PC-3 (cell line): ENCODE results near the gene DIP2C. TPM values are rescaled to one million over a fixed set of nuclear protein-coding genes. Genes with fewer than 3 reads are reported as not detected.

Experiments used
- ATAC-seq: fragments of 200-7000 bp; cut with Tn5 transposase; 2 replicates; pipeline ENCODE4 v1.9.1; 2020; ENCODE audit warnings: mild to moderate bottlenecking, moderate library complexity
- BruUV-seq: library from RNA; stranded (reverse); fragments of 400-500 nt; replicated peaks from 2 replicates; lab custom pipeline; 2021; lab: Mats Ljungman, UMichigan
- CTCF ChIA-PET: fragments of 300-600 bp; sonication (Branson Sonifier 250); formaldehyde crosslinking; loops from one replicate; lab custom pipeline; 2022; ENCODE audit warnings: antibody characterized with exemption; lab: Charles Lee
- POLR2A ChIA-PET: fragments of 300-600 bp; sonication (Branson Sonifier 250); formaldehyde crosslinking; loops from one replicate; lab custom pipeline; 2022; ENCODE audit warnings: antibody characterized with exemption; ENCODE audit not compliant: unreplicated experiment; lab: Charles Lee
- DNase-seq: peaks from one replicate; pipeline ENCODE4 v3.0.0-alpha.2; 2015
- H2AFZ ChIP-seq: fragments of 300-600 bp; sonication (generic); 2 replicates; pipeline ENCODE4 v1.6.0; 2016; ENCODE audit warnings: antibody characterized with exemption, low read length
- H3F3A ChIP-seq: fragments of 300-600 bp; sonication (generic); one replicate; pipeline ENCODE4 v1.6.0; 2017; ENCODE audit warnings: antibody characterized with exemption, low read length, control low read depth, mild to moderate bottlenecking; ENCODE audit not compliant: unreplicated experiment
- H3K27ac ChIP-seq: fragments of 300-600 bp; sonication (generic); 2 replicates; pipeline ENCODE4 v1.5.1; 2016; ENCODE audit warnings: mild to moderate bottlenecking, low read length
- H3K27me3 ChIP-seq: fragments of 300-600 bp; sonication (generic); 2 replicates; pipeline ENCODE4 v1.6.1; 2016; ENCODE audit warnings: low read length, mixed read lengths
- H3K36me3 ChIP-seq: fragments of 300-600 bp; sonication (generic); 2 replicates; pipeline ENCODE4 v1.6.1; 2016; ENCODE audit warnings: low read depth, mixed run types, low read length, mixed read lengths
- H3K4me1 ChIP-seq: fragments of 300-600 bp; sonication (generic); 2 replicates; pipeline ENCODE4 v1.5.1; 2016; ENCODE audit warnings: low read length; ENCODE audit not compliant: insufficient read depth
- H3K4me2 ChIP-seq: fragments of 300-600 bp; sonication (generic); 2 replicates; pipeline ENCODE4 v1.6.0; 2016; ENCODE audit warnings: low read length
- H3K4me3 ChIP-seq: fragments of 300-600 bp; sonication (generic); 2 replicates; pipeline ENCODE4 v1.5.1; 2016; ENCODE audit warnings: mild to moderate bottlenecking, low read length, mixed read lengths
- H3K79me2 ChIP-seq: fragments of 300-600 bp; sonication (generic); 2 replicates; pipeline ENCODE4 v1.6.1; 2017; ENCODE audit warnings: low read length, mixed read lengths
- H3K9ac ChIP-seq: fragments of 300-600 bp; sonication (generic); 2 replicates; pipeline ENCODE4 v1.6.0; 2016; ENCODE audit warnings: mild to moderate bottlenecking, low read length
- H3K9me2 ChIP-seq: fragments of 300-600 bp; sonication (generic); replicated peaks from 2 replicates; pipeline ENCODE4 v1.6.1; 2016; ENCODE audit warnings: mixed run types, low read length, mixed read lengths
- H3K9me3 ChIP-seq: fragments of 300-600 bp; sonication (generic); 2 replicates; pipeline ENCODE4 v1.6.1; 2016; ENCODE audit warnings: low read length, mixed read lengths
- H4K20me1 ChIP-seq: fragments of 300-600 bp; sonication (generic); 2 replicates; pipeline ENCODE4 v1.6.1; 2016; ENCODE audit warnings: low read length, mixed read lengths
- EZH2 ChIP-seq: fragments of 300-600 bp; sonication (generic); IDR thresholded peaks from one replicate; pipeline ENCODE4 v1.6.1; 2017; ENCODE audit warnings: antibody characterized with exemption, mild to moderate bottlenecking, low read length; ENCODE audit not compliant: unreplicated experiment
- EZH2phosphoT487 ChIP-seq: fragments of 300-600 bp; sonication (generic); IDR thresholded peaks from 2 replicates; pipeline ENCODE4 v1.6.1; 2018; ENCODE audit warnings: mild to moderate bottlenecking, antibody characterized with exemption, low read length, borderline replicate concordance
- intact Hi-C: fragments of 100-400 bp; cut with micrococcal nuclease; formaldehyde crosslinking; loops from 2 replicates; pipeline ENCODE4 v1.9.0; 2023
- total RNA-seq: library from RNA; depleted of rRNA; stranded (reverse); fragments of >200 nt; gene quantifications from 2 replicates; pipeline ENCODE4 v1.2.3, GENCODE V29; 2014
- TF ChIP-seq, protein P1 (sequence below): fragments of 300-600 bp; sonication (generic); conservative IDR thresholded peaks from 2 replicates; pipeline ENCODE4 v1.5.1; 2017; ENCODE audit warnings: antibody characterized with exemption, low read depth, mild to moderate bottlenecking, low read length

DIP2C gene
- total RNA-seq, 1 experiment from 2014 or later: 3.1 TPM

DNA sequence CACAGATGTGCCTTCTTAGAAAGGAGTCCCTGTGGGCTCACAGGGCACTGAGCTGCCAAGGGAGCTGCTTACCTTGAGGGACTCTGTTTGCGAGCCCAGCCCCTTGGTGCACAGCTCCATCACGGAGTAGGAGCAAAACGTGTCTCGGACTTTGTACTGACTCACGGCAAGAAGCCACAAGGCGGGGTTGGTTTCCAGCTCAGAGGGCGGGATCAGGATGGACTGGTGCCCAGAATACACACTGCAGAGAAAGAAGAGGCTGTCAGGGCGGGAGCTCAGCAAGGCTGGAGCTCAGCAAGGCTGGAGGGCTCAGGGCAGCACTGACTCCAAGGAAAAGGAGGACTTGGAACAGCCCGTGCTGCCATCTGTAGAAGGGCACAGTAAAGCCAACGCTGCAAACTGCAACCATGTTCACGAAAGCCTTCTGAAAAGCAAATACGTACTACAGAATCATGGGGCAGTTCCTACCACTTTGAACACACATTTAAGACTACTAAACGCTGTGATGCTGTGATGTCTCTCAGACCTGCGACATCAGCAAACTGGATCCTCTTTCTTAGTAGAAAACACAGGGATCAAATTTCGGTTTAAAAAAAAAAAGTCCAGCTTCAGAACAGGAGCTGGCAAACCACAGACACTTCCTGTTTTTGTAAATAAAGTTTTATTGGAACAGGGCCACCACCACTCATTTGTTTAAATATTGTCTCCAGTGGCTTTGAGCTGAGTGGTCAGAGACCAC is 359.9 kb downstream of the DIP2C start:
- ChIA-PET POLR2A (interaction anchor here (0.6 to 1.6 kb wide), 6 partner anchors 9 to 953 kb away, joined by 5 to 13 read pairs (median 7); no protein-coding TSS in a partner anchor), CTCF (interaction anchor here (0.6 to 0.9 kb wide), 3 partner anchors 10 to 107 kb away, joined by 3 read pairs; no protein-coding TSS in a partner anchor)
- Histone ChIP-seq H3F3A (no peaks in the 10 kb centered on the region), H2AFZ (0 out of 2 replicates have a peak overlapping the region, but pooled peaks have one; percentile 29), H3K9ac (peak overlapping the region; percentile 62), H3K9me2 (no peaks in the 10 kb centered on the region), H3K27me3 (no peaks in the 10 kb centered on the region), H3K4me1 (peaks cover 17% of the 10 kb centered on the region), H3K27ac (peak overlapping the region; percentile 91), H3K9me3 (no peaks in the 10 kb centered on the region), H3K79me2 (no peaks in the 10 kb centered on the region), H4K20me1 (no peaks in the 10 kb centered on the region), H3K4me2 (peak overlapping the region; percentile 78), H3K36me3 (no peaks in the 10 kb centered on the region), H3K4me3 (peak overlapping the region; percentile 47)
- ATAC-seq: peak; percentile 94
- TF ChIP-seq EZH2 (no peak), EZH2phosphoT487 (no peak)
- TF ChIP-seq, protein P1, sequence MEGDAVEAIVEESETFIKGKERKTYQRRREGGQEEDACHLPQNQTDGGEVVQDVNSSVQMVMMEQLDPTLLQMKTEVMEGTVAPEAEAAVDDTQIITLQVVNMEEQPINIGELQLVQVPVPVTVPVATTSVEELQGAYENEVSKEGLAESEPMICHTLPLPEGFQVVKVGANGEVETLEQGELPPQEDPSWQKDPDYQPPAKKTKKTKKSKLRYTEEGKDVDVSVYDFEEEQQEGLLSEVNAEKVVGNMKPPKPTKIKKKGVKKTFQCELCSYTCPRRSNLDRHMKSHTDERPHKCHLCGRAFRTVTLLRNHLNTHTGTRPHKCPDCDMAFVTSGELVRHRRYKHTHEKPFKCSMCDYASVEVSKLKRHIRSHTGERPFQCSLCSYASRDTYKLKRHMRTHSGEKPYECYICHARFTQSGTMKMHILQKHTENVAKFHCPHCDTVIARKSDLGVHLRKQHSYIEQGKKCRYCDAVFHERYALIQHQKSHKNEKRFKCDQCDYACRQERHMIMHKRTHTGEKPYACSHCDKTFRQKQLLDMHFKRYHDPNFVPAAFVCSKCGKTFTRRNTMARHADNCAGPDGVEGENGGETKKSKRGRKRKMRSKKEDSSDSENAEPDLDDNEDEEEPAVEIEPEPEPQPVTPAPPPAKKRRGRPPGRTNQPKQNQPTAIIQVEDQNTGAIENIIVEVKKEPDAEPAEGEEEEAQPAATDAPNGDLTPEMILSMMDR: no peak
- intact Hi-C loops: loop anchor here (1.0 to 2.0 kb wide), 2 partner anchors 9 to 91 kb away; no protein-coding TSS in a partner anchor
- DNase-seq: peak; percentile 85
- BruUV-seq: TSS peak; percentile 93

DNA sequence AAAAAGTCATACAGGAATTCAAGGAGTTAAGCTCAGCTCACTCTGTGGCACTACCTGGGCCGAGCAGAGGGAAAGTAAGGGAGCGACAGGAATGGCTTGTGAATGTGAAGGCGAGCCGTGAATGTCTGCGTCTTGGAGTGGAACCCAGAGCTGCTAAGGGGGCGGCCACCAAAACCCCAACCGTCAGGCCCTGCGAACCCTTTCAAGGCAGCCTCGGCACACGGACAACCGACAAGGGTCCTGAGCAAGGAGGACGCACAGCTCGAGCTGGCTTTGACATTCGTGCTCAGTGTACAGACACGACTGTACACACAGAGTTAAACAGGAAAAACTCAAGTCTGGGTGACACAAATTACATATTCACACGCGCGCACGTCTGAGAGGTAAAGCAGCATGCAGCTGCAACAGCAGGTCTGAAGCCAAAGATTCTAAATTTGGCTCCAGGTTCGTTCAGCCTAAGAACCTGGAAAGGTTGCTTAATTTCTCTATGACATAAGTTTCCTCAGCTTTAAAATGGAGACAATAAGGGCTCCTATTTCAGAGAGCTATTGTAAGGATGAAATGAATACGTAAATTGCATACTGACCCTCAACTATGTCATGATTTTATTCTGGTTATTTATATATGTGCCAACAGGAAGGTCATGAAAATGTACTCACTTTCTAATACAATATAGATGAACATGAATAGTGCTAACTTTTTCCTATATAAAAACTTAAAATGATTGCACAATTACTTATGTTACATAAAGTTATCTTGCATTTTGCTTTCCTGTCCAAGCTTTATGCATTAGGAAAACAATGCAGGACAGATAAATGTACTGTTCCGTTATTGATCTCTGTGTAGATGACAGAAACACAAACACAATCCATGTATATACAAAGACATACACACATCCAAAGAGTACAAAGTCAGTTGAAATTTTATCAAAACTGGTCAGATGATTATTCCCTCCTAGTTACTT is 361.3 kb downstream of the DIP2C start:
- Histone ChIP-seq H2AFZ (no peak overlapping the region), H4K20me1 (no peaks in the 10 kb centered on the region), H3K27ac (no peak overlapping the region), H3K9me2 (no peaks in the 10 kb centered on the region), H3K27me3 (no peaks in the 10 kb centered on the region), H3K4me2 (peak overlapping the region; percentile 78; the same call in 1 of the 2 replicates), H3F3A (peaks cover 3% of the 10 kb centered on the region), H3K36me3 (no peaks in the 10 kb centered on the region), H3K4me3 (no peak overlapping the region), H3K9ac (no peak overlapping the region), H3K9me3 (no peaks in the 10 kb centered on the region), H3K4me1 (peaks cover 22% of the 10 kb centered on the region), H3K79me2 (no peaks in the 10 kb centered on the region)
- CTCF ChIA-PET: no interaction called here
- no peak for DNase-seq
- TF ChIP-seq EZH2phosphoT487 (no peak), EZH2 (no peak)
- TF ChIP-seq, protein P1: no peak
- intact Hi-C loops: loop anchor here (2.0 kb wide), 1 partner anchor 89 kb away; no protein-coding TSS in a partner anchor
- ATAC-seq: no peak
- no TSS peak for BruUV-seq
- POLR2A ChIA-PET: interaction anchor here (1.3 kb wide), 1 partner anchor 108 kb away, joined by 6 read pairs; no protein-coding TSS in a partner anchor
